H9 (cell line): ENCODE measurements around the gene PRKACA. TPM values are rescaled to one million over a fixed set of nuclear protein-coding genes. Genes with fewer than 3 reads are reported as not detected.
A peak's percentile ranks its signal among the peaks of the same experiment; 100 is the strongest.

Experiments used
- DNase-seq: peaks from one replicate; pipeline ENCODE4 v3.0.0-alpha.2; 2017
- H2AFZ ChIP-seq: one replicate; pipeline ENCODE4 v1.6.1; 2013; ENCODE audit warnings: mild to moderate bottlenecking, low read length, control low read depth, moderate library complexity
- H2AK5ac ChIP-seq: 2 replicates; pipeline ENCODE4 v1.6.1; 2013; ENCODE audit warnings: low read length, control low read depth, mixed read lengths; ENCODE audit not compliant: insufficient read length
- H2BK120ac ChIP-seq: one replicate; pipeline ENCODE4 v1.6.1; 2013; ENCODE audit warnings: low read depth, mild to moderate bottlenecking, low read length, control low read depth, inconsistent platforms; ENCODE audit not compliant: poor library complexity, severe bottlenecking
- H2BK12ac ChIP-seq: 2 replicates; pipeline ENCODE4 v1.6.1; 2013; ENCODE audit warnings: low read length, control low read depth, mixed read lengths, low read depth; ENCODE audit not compliant: insufficient read length
- H2BK15ac ChIP-seq: 2 replicates; pipeline ENCODE4 v1.6.1; 2013; ENCODE audit warnings: low read depth, low read length, control low read depth
- H2BK20ac ChIP-seq: one replicate; pipeline ENCODE4 v1.6.1; 2013; ENCODE audit warnings: low read depth, mild to moderate bottlenecking, low read length, control low read depth, inconsistent platforms; ENCODE audit not compliant: poor library complexity, severe bottlenecking
- H2BK5ac ChIP-seq: 2 replicates; pipeline ENCODE4 v1.6.1; 2013; ENCODE audit warnings: low read length, control low read depth, mixed read lengths; ENCODE audit not compliant: insufficient read length
- H3K14ac ChIP-seq: 2 replicates; pipeline ENCODE4 v1.6.1; 2013; ENCODE audit warnings: low read length, control low read depth; ENCODE audit not compliant: insufficient read depth
- H3K18ac ChIP-seq: 2 replicates; pipeline ENCODE4 v1.6.1; 2013; ENCODE audit warnings: low read depth, mild to moderate bottlenecking, mixed read lengths, low read length, control low read depth; ENCODE audit not compliant: insufficient read length
- H3K23ac ChIP-seq: 2 replicates; pipeline ENCODE4 v1.6.1; 2013; ENCODE audit warnings: low read length, control low read depth, mixed read lengths, low read depth; ENCODE audit not compliant: insufficient read length
- H3K23me2 ChIP-seq: 2 replicates; pipeline ENCODE4 v1.6.1; 2013; ENCODE audit warnings: low read depth, mild to moderate bottlenecking, mixed read lengths, low read length, control low read depth; ENCODE audit not compliant: insufficient read length, poor library complexity, severe bottlenecking
- H3K27ac ChIP-seq: 2 replicates; pipeline ENCODE4 v1.5.1; 2013; ENCODE audit warnings: low read length, control low read depth, mixed read lengths, low read depth; ENCODE audit not compliant: insufficient read length
- H3K27me3 ChIP-seq: 2 replicates; pipeline ENCODE4 v1.6.1; 2013; ENCODE audit warnings: low read length, control low read depth, inconsistent platforms; ENCODE audit not compliant: insufficient read depth
- H3K4ac ChIP-seq: 2 replicates; pipeline ENCODE4 v1.6.1; 2013; ENCODE audit warnings: low read depth, mild to moderate bottlenecking, control low read depth, inconsistent platforms, low read length, moderate library complexity
- H3K4me1 ChIP-seq: 2 replicates; pipeline ENCODE4 v1.6.1; 2013; ENCODE audit warnings: low read length, control low read depth, inconsistent platforms; ENCODE audit not compliant: insufficient read depth
- H3K4me2 ChIP-seq: 2 replicates; pipeline ENCODE4 v1.6.1; 2013; ENCODE audit warnings: low read length, control low read depth, mixed read lengths; ENCODE audit not compliant: insufficient read length, insufficient read depth
- H3K56ac ChIP-seq: 2 replicates; pipeline ENCODE4 v1.6.1; 2013; ENCODE audit warnings: low read depth, mild to moderate bottlenecking, mixed read lengths, low read length, control low read depth; ENCODE audit not compliant: insufficient read length
- H3K79me1 ChIP-seq: 2 replicates; pipeline ENCODE4 v1.6.1; 2013; ENCODE audit warnings: low read depth, mild to moderate bottlenecking, moderate library complexity, low read length, control low read depth, inconsistent platforms; ENCODE audit not compliant: insufficient read depth, poor library complexity, severe bottlenecking
- H3K79me2 ChIP-seq: 2 replicates; pipeline ENCODE4 v1.6.1; 2013; ENCODE audit warnings: low read length, control low read depth, inconsistent platforms; ENCODE audit not compliant: insufficient read depth
- H3K9ac ChIP-seq: 2 replicates; pipeline ENCODE4 v1.6.1; 2013; ENCODE audit warnings: low read length, control low read depth, mixed read lengths; ENCODE audit not compliant: insufficient read length; ENCODE audit errors: extremely low read depth
- H3K9me3 ChIP-seq: one replicate; pipeline ENCODE4 v1.6.1; 2013; ENCODE audit warnings: low read depth, low read length, inconsistent platforms; ENCODE audit not compliant: control insufficient read depth
- H3T11ph ChIP-seq: one replicate; pipeline ENCODE4 v1.6.1; 2013; ENCODE audit warnings: mild to moderate bottlenecking, low read length, control low read depth, inconsistent platforms
- H4K20me1 ChIP-seq: one replicate; pipeline ENCODE4 v1.6.1; 2013; ENCODE audit not compliant: control insufficient read depth, insufficient read length, insufficient read depth
- H4K5ac ChIP-seq: 2 replicates; pipeline ENCODE4 v1.6.1; 2013; ENCODE audit warnings: low read depth, mild to moderate bottlenecking, mixed read lengths, low read length, control low read depth; ENCODE audit not compliant: insufficient read length
- H4K8ac ChIP-seq: replicated peaks from 2 replicates; pipeline ENCODE4 v1.6.1; 2013; ENCODE audit warnings: low read length, control low read depth, mixed read lengths, low read depth; ENCODE audit not compliant: insufficient read length
- H4K91ac ChIP-seq: 2 replicates; pipeline ENCODE4 v1.6.1; 2013; ENCODE audit warnings: low read depth, mild to moderate bottlenecking, moderate library complexity, mixed read lengths, low read length, control low read depth; ENCODE audit not compliant: insufficient read length
- H3K27ac Mint-ChIP-seq, 3 experiments: 2 replicates in 2 of 3; 3 replicates in 1 of 3; pipeline ENCODE4 v1.8.0; 2020 to 2021; ENCODE audit warnings: mixed read lengths in 3 of 3, mild to moderate bottlenecking in 1 of 3, moderate library complexity in 1 of 3
- H3K27me3 Mint-ChIP-seq: 2 replicates; pipeline ENCODE4 v1.8.0; 2021; ENCODE audit warnings: low read depth, mild to moderate bottlenecking, moderate library complexity, mixed read lengths
- H3K36me3 Mint-ChIP-seq, 3 experiments: 2 replicates in 2 of 3; 3 replicates in 1 of 3; pipeline ENCODE4 v1.8.0; 2020 to 2021; ENCODE audit warnings: low read depth in 3 of 3, mixed read lengths in 3 of 3; ENCODE audit not compliant: insufficient read depth in 1 of 3
- H3K4me1 Mint-ChIP-seq, 2 experiments: 2 replicates each; pipeline ENCODE4 v1.8.0; 2020; ENCODE audit warnings: mixed read lengths in 2 of 2
- H3K4me3 Mint-ChIP-seq, 2 experiments: 2 replicates in 1 of 2; 3 replicates in 1 of 2; pipeline ENCODE4 v1.8.0; 2020 to 2021; ENCODE audit warnings: mild to moderate bottlenecking in 2 of 2, mixed read lengths in 2 of 2, moderate library complexity in 1 of 2
- H3K9me3 Mint-ChIP-seq, 2 experiments: 2 replicates in 1 of 2; 3 replicates in 1 of 2; pipeline ENCODE4 v1.8.0; 2020; ENCODE audit warnings: mild to moderate bottlenecking in 2 of 2, mixed read lengths in 2 of 2, moderate library complexity in 1 of 2
- CTCF ChIP-seq: fragments of 200-600 bp; sonication (generic); conservative IDR thresholded peaks from 3 replicates; pipeline ENCODE4 v1.8.0; 2021; ENCODE audit warnings: antibody characterized with exemption, mild to moderate bottlenecking
- WGBS: extraction: QIAGEN DNeasy Blood & Tissue Kit; methylation state at CpG from one replicate; pipeline ENCODE4 v1.1.7; 2013; ENCODE audit warnings: missing lambda C conversion rate, low lambda C conversion rate, mixed read lengths; ENCODE audit not compliant: insufficient read length; ENCODE audit errors: extremely low coverage; 5-methylcytosine and 5-hydroxymethylcytosine counted together
- total RNA-seq: library from RNA; stranded (reverse); gene quantifications from 2 replicates; pipeline ENCODE4 v1.2.1, GENCODE V29; 2021

PRKACA gene
- total RNA-seq, 1 experiment from 2014 or later = 51.8 TPM

- TF ChIP-seq CTCF = no peak
- H2AK5ac ChIP-seq = no peak overlapping the region
- H3K27ac ChIP-seq = no peak overlapping the region
- H2BK120ac ChIP-seq = no peak overlapping the region
- no CpG with 5 or more reads among the region's 5 CpGs for WGBS
- H3K79me2 ChIP-seq = peaks cover 2% of the 10 kb centered on the region; the same call in 1 of the 2 replicates
- H3K79me1 ChIP-seq = no peaks in the 10 kb centered on the region
- H3K4me1 ChIP-seq = peaks cover 9% of the 10 kb centered on the region; the same call in 1 of the 2 replicates
- no peak overlapping the region for H3K14ac ChIP-seq
- no peak overlapping the region for H3K4ac ChIP-seq
- no peaks in the 10 kb centered on the region for H3K9me3 ChIP-seq
- Mint-ChIP-seq H3K4me3 (peak overlapping the region; percentile 78 to 83; a peak in 3 of 5 replicates), H3K9me3 (no peaks in the 10 kb centered on the region), H3K4me1 (peaks cover 40 to 44% of the 10 kb centered on the region in 2 experiments), H3K36me3 (peaks cover 0 to 10% (median 7%) of the 10 kb centered on the region in 3 experiments; a peak in 6 of 7 replicates), H3K27me3 (peaks cover 2% of the 10 kb centered on the region; the same call in 1 of the 2 replicates), H3K27ac (no peak overlapping the region)
- H4K8ac ChIP-seq = no peak overlapping the region
- H2BK5ac ChIP-seq = no peak overlapping the region
- no peak overlapping the region for H2BK20ac ChIP-seq
- no peak overlapping the region for H4K91ac ChIP-seq
- no peaks in the 10 kb centered on the region; the same call in 1 of the 2 replicates for H3K27me3 ChIP-seq
- no peak for DNase-seq
- no peak overlapping the region for H3K9ac ChIP-seq
- H2BK15ac ChIP-seq = no peak overlapping the region
- peaks cover 16% of the 10 kb centered on the region for H3K23me2 ChIP-seq
- no peak overlapping the region for H2BK12ac ChIP-seq
- H3K23ac ChIP-seq = no peak overlapping the region
- H3K18ac ChIP-seq = no peak overlapping the region
- no peak overlapping the region for H2AFZ ChIP-seq
- H4K20me1 ChIP-seq = no peaks in the 10 kb centered on the region
- H3K4me2 ChIP-seq = no peak overlapping the region
- H3T11ph ChIP-seq = no peak overlapping the region
- H4K5ac ChIP-seq = no peak overlapping the region
- no peak overlapping the region for H3K56ac ChIP-seq
Measured at GRCh38 chr19:14115756-14116155, 1.8 kb downstream of the PRKACA start.
